ENCODE results near the gene C1orf53. TPM values are rescaled to one million over a fixed set of nuclear protein-coding genes. Genes with fewer than 3 reads are reported as not detected.

C1orf53 gene
- total RNA-seq, 2 donors from 2014 or later, result 1.7 to 3.5 TPM

DNA sequence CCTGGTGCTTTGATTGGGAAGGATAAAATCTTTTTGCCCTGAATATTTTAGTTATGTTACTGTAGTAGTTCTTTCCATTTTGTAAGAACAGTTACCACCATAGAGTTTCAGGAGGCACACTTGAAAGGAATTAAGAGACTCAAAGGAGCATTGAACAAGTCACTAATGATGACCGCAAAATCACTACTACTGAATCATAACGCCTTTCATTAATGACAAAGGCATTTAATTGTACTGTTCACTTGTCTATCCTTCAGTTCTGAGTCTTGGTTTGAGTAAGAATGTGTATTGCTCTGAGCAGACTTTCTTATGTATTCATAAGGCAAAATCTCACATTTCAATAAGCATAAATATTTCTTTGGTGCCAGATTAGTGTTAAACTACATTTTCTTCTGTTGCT is 39.6 kb downstream of the C1orf53 start:
- H3K4me3 Mint-ChIP-seq, result no peak overlapping the region
- no peaks in the 10 kb centered on the region for H3K27me3 ChIP-seq (ENCODE audit: control insufficient read depth, insufficient read depth, low read length, poor library complexity, severe bottlenecking)
- 94 to 96% methylated on average over 2 of the region's 2 CpGs for WGBS, 2 experiments (ENCODE audit: insufficient coverage in 1 of 2, insufficient read length in 1 of 2)
- H3K4me1 ChIP-seq (ENCODE audit: control insufficient read depth, insufficient read depth, low read length), result no peaks in the 10 kb centered on the region
- H3K9me3 ChIP-seq (ENCODE audit: control insufficient read depth, low read length), result no peaks in the 10 kb centered on the region
- no peaks in the 10 kb centered on the region for H3K36me3 Mint-ChIP-seq (ENCODE audit: low read depth)
- no peaks in the 10 kb centered on the region for H3K9me3 Mint-ChIP-seq
- H3K9ac ChIP-seq (ENCODE audit: extremely low read depth, low read length, poor library complexity, severe bottlenecking), result no peak overlapping the region
- no peaks in the 10 kb centered on the region for H3K4me1 Mint-ChIP-seq
- no peak for DNase-seq
- H3K36me3 ChIP-seq (ENCODE audit: control insufficient read depth, insufficient read depth, low read length), result no peaks in the 10 kb centered on the region
- H3K27ac ChIP-seq (ENCODE audit: low read depth, low read length), result no peak overlapping the region
- H3K4me3 ChIP-seq (ENCODE audit: low read length), result no peak overlapping the region
- no peaks in the 10 kb centered on the region for H3K27me3 Mint-ChIP-seq (ENCODE audit: insufficient read depth)
- no peak for TF ChIP-seq CTCF (conservative IDR thresholded peaks at IDR 0.05)
- no peak overlapping the region for H3K27ac Mint-ChIP-seq

GRCh38 chr1:197944485-197944884 is 42.1 kb downstream of the C1orf53 start:
- H3K4me3 Mint-ChIP-seq, result no peak overlapping the region
- H3K27me3 ChIP-seq (ENCODE audit: control insufficient read depth, insufficient read depth, low read length, poor library complexity, severe bottlenecking), result no peaks in the 10 kb centered on the region
- H3K9ac ChIP-seq (ENCODE audit: extremely low read depth, low read length, poor library complexity, severe bottlenecking), result no peak overlapping the region
- H3K27me3 Mint-ChIP-seq (ENCODE audit: insufficient read depth), result no peaks in the 10 kb centered on the region
- H3K36me3 ChIP-seq (ENCODE audit: control insufficient read depth, insufficient read depth, low read length), result no peaks in the 10 kb centered on the region
- 92% methylated on average over 4 of the region's 4 CpGs; no CpG with 5 or more reads in 1 of the 2 experiments for WGBS, 2 experiments (ENCODE audit: insufficient coverage in 1 of 2, insufficient read length in 1 of 2)
- H3K9me3 ChIP-seq (ENCODE audit: control insufficient read depth, low read length), result no peaks in the 10 kb centered on the region
- H3K27ac ChIP-seq (ENCODE audit: low read depth, low read length), result no peak overlapping the region
- H3K4me1 ChIP-seq (ENCODE audit: control insufficient read depth, insufficient read depth, low read length), result no peaks in the 10 kb centered on the region
- H3K9me3 Mint-ChIP-seq, result no peaks in the 10 kb centered on the region
- no peak overlapping the region for H3K27ac Mint-ChIP-seq
- H3K4me3 ChIP-seq (ENCODE audit: low read length), result no peak overlapping the region
- no peaks in the 10 kb centered on the region for H3K36me3 Mint-ChIP-seq (ENCODE audit: low read depth)
- TF ChIP-seq CTCF (conservative IDR thresholded peaks at IDR 0.05), result no peak
- no peaks in the 10 kb centered on the region for H3K4me1 Mint-ChIP-seq
- DNase-seq, result no peak

- Mint-ChIP-seq H3K4me3 (no peak overlapping the region), H3K36me3 (ENCODE audit: low read depth) (no peaks in the 10 kb centered on the region), H3K9me3 (no peaks in the 10 kb centered on the region), H3K27me3 (ENCODE audit: insufficient read depth) (no peaks in the 10 kb centered on the region), H3K27ac (no peak overlapping the region), H3K4me1 (peaks cover 7% of the 10 kb centered on the region)
- Histone ChIP-seq H3K36me3 (ENCODE audit: control insufficient read depth, insufficient read depth, low read length) (no peaks in the 10 kb centered on the region), H3K4me1 (ENCODE audit: control insufficient read depth, insufficient read depth, low read length) (no peaks in the 10 kb centered on the region), H3K9me3 (ENCODE audit: control insufficient read depth, low read length) (no peaks in the 10 kb centered on the region), H3K9ac (ENCODE audit: extremely low read depth, low read length, poor library complexity, severe bottlenecking) (no peak overlapping the region), H3K4me3 (ENCODE audit: low read length) (no peak overlapping the region), H3K27me3 (ENCODE audit: control insufficient read depth, insufficient read depth, low read length, poor library complexity, severe bottlenecking) (no peaks in the 10 kb centered on the region), H3K27ac (ENCODE audit: low read depth, low read length) (no peak overlapping the region)
- 87 to 89% methylated on average over 6 to 8 of the region's 8 CpGs for WGBS, 2 experiments (ENCODE audit: insufficient coverage in 1 of 2, insufficient read length in 1 of 2)
- no peak for TF ChIP-seq CTCF (conservative IDR thresholded peaks at IDR 0.05)
- no peak for DNase-seq
Observed at GRCh38 chr1:197948926-197949899, 46.8 kb downstream of the C1orf53 start.

Measured in endodermal cell (in vitro differentiated cells).